ENCODE data around the gene DCANP1. TPM values are rescaled to one million over a fixed set of nuclear protein-coding genes. Genes with fewer than 3 reads are reported as not detected.

DCANP1 gene
- total RNA-seq, 1 experiment from 2014 or later: not detected

DNA sequence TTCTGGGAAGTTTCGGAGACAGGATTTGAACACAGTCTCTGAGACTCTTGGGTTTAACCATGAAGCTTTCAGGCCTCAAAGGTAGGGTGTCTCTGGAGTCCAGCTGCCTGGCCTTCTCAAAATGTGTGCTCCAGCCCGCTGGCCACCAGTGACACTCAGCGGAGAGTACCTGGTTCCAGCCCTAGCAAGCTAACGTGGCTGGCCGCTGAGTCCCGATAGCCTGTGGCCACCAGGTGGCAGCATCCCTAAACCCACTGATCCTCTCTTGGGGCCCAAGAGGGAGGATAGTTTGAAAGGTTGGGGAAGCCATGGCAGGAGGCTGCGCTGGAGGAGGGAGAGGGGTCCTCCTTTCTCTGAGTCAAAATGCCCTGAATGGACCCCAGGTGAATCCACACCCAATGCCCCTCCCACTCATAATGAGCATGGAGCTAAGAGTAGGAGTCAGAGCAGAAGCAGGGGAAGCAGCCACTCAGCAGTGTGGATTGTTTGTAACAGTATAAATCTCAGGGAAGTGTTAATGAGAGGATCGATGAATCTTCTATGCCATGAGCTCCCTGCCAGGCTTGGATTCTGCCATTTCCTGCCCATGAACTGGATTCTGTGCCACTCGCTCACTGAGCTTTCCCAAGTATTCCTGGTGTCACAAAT is 10.4 kb upstream of the DCANP1 start:
- Mint-ChIP-seq H3K9me3 (ENCODE audit: unreplicated experiment) (no peaks in the 10 kb centered on the region), H3K27ac (ENCODE audit: unreplicated experiment) (no peak overlapping the region), H3K27me3 (ENCODE audit: insufficient read depth, unreplicated experiment) (peaks cover 16% of the 10 kb centered on the region), H3K4me3 (ENCODE audit: unreplicated experiment) (no peak overlapping the region), H3K36me3 (ENCODE audit: insufficient read depth, unreplicated experiment) (no peaks in the 10 kb centered on the region), H3K4me1 (ENCODE audit: low read depth, unreplicated experiment) (no peaks in the 10 kb centered on the region)
- no TSS peak for BruUV-seq (replicated peaks)
- TF ChIP-seq, protein P1, sequence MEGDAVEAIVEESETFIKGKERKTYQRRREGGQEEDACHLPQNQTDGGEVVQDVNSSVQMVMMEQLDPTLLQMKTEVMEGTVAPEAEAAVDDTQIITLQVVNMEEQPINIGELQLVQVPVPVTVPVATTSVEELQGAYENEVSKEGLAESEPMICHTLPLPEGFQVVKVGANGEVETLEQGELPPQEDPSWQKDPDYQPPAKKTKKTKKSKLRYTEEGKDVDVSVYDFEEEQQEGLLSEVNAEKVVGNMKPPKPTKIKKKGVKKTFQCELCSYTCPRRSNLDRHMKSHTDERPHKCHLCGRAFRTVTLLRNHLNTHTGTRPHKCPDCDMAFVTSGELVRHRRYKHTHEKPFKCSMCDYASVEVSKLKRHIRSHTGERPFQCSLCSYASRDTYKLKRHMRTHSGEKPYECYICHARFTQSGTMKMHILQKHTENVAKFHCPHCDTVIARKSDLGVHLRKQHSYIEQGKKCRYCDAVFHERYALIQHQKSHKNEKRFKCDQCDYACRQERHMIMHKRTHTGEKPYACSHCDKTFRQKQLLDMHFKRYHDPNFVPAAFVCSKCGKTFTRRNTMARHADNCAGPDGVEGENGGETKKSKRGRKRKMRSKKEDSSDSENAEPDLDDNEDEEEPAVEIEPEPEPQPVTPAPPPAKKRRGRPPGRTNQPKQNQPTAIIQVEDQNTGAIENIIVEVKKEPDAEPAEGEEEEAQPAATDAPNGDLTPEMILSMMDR (IDR thresholded peaks at IDR 0.05; ENCODE audit: insufficient read depth in 1 of 2, low read depth in 1 of 2, low read length in 1 of 2, severe bottlenecking in 1 of 2, unreplicated experiment in 1 of 2): peak; percentile 54 to 85
- ChIA-PET POLR2A (no interaction called here), CTCF (interaction anchor here (0.6 to 2.8 kb wide), 12 partner anchors 8 to 377 kb away, joined by 3 to 19 read pairs (median 6); partner anchors contain the start of genes DCANP1 and SLC25A48)
- Histone ChIP-seq H3K27me3 (replicated peaks; ENCODE audit: control insufficient read depth, insufficient read depth, low read length) (no peaks in the 10 kb centered on the region), H3K4me3 (ENCODE audit: low read depth, low read length) (no peak overlapping the region), H3K9me3 (no peaks in the 10 kb centered on the region), H3K4me1 (peaks cover 3% of the 10 kb centered on the region; the same call in 1 of the 2 replicates), H3K36me3 (ENCODE audit: control insufficient read depth, insufficient read depth, low read length) (no peaks in the 10 kb centered on the region)
- DNase-seq: peak; percentile 69 to 72
- intact Hi-C loops (cut with micrococcal nuclease; ENCODE audit: unreplicated experiment): no loop called here

DNA sequence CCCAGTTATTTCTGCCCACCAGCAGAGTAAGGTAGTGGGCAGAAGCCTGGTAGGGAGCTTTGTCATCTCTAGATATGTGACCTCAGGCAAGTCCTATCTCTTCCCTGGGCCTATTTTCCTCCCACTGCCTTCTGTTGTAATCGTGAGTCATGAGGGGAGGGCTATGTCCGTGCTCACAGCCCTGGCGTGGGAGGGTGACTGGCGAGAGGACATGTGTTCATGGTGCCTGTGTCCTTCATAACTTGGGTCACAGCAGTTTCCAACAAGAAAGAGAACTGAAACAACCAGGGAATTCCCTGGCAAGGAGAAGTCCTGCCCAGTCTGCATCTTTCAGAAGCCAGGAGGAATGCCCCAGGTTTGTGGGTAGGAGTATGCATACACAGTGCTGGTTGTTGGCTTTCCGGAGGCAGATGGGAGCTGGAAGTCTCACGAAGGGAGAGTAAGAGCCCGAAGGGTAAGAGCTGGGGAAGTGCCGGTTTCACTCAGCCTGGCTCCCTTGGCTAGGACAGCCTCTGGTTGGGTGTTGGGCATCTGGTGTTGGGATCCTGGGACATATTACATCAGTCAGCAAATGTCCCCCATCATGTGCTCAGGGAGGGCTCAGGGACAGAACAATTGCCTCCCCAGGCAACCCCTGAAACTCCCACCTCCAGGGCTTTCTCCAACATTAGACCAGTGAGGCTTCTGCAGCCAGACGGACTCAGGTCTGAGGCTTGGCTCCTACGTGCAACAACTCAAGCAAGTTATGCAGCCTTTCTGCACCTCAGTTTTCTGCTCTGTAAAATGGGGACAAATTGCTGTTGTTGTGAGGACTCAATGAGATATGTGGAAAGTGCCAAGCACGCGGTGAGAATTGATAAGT is 9.3 kb upstream of the DCANP1 start:
- no peaks in the 10 kb centered on the region for H3K9me3 ChIP-seq
- TF ChIP-seq, protein P1 (IDR thresholded peaks at IDR 0.05; ENCODE audit: insufficient read depth in 1 of 2, low read depth in 1 of 2, low read length in 1 of 2, severe bottlenecking in 1 of 2, unreplicated experiment in 1 of 2): no peak
- Mint-ChIP-seq H3K36me3 (ENCODE audit: insufficient read depth, unreplicated experiment) (no peaks in the 10 kb centered on the region), H3K4me1 (ENCODE audit: low read depth, unreplicated experiment) (no peaks in the 10 kb centered on the region), H3K9me3 (ENCODE audit: unreplicated experiment) (no peaks in the 10 kb centered on the region), H3K4me3 (ENCODE audit: unreplicated experiment) (no peak overlapping the region), H3K27ac (ENCODE audit: unreplicated experiment) (no peak overlapping the region), H3K27me3 (ENCODE audit: insufficient read depth, unreplicated experiment) (peaks cover 16% of the 10 kb centered on the region)
- DNase-seq: peak in 1 of 2 experiments; percentile 21
- CTCF ChIA-PET: interaction anchor here (1.5 to 2.8 kb wide), 7 partner anchors 9 to 375 kb away, joined by 3 to 19 read pairs (median 11); no protein-coding TSS in a partner anchor
- intact Hi-C loops (cut with micrococcal nuclease; ENCODE audit: unreplicated experiment): no loop called here
- BruUV-seq (replicated peaks): no TSS peak
- H3K36me3 ChIP-seq (ENCODE audit: control insufficient read depth, insufficient read depth, low read length): no peaks in the 10 kb centered on the region
- H3K27me3 ChIP-seq (replicated peaks; ENCODE audit: control insufficient read depth, insufficient read depth, low read length): no peaks in the 10 kb centered on the region
- POLR2A ChIA-PET: no interaction called here
- peaks cover 3% of the 10 kb centered on the region; the same call in 1 of the 2 replicates for H3K4me1 ChIP-seq
- no peak overlapping the region for H3K4me3 ChIP-seq (ENCODE audit: low read depth, low read length)

DNA sequence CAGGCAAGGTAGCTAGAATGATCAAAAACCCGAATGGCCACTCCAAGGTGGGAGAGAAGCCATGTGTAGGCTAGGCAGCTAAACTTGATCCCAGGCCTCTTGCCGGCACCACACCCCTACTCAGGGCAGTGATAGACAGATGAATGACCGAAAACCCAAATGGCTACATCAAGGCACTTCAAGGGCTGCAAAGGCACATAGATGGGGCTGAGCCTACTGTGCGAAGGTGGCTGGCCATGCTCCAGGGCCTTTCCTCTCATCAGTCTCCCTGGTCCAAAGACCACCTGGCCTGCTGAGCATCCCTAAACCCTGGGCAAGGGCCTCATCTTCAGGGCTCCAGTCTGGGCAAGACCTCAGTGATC is 8.7 kb upstream of the DCANP1 start:
- peak in 1 of 2 experiments; percentile 10 for DNase-seq
- Histone ChIP-seq H3K36me3 (ENCODE audit: control insufficient read depth, insufficient read depth, low read length) (no peaks in the 10 kb centered on the region), H3K4me1 (peaks cover 3% of the 10 kb centered on the region; the same call in 1 of the 2 replicates), H3K9me3 (no peaks in the 10 kb centered on the region), H3K4me3 (ENCODE audit: low read depth, low read length) (no peak overlapping the region), H3K27me3 (replicated peaks; ENCODE audit: control insufficient read depth, insufficient read depth, low read length) (no peaks in the 10 kb centered on the region)
- peaks cover 14% of the 10 kb centered on the region for H3K27me3 Mint-ChIP-seq (ENCODE audit: insufficient read depth, unreplicated experiment)
- POLR2A ChIA-PET: no interaction called here
- CTCF ChIA-PET: interaction anchor here (1.0 to 2.8 kb wide), 5 partner anchors 10 to 375 kb away, joined by 3 to 19 read pairs (median 11); no protein-coding TSS in a partner anchor
- H3K27ac Mint-ChIP-seq (ENCODE audit: unreplicated experiment): no peak overlapping the region
- intact Hi-C loops (cut with micrococcal nuclease; ENCODE audit: unreplicated experiment): no loop called here
- H3K4me1 Mint-ChIP-seq (ENCODE audit: low read depth, unreplicated experiment): no peaks in the 10 kb centered on the region
- TF ChIP-seq, protein P1 (IDR thresholded peaks at IDR 0.05; ENCODE audit: insufficient read depth in 1 of 2, low read depth in 1 of 2, low read length in 1 of 2, severe bottlenecking in 1 of 2, unreplicated experiment in 1 of 2): no peak
- no TSS peak for BruUV-seq (replicated peaks)
- no peak overlapping the region for H3K4me3 Mint-ChIP-seq (ENCODE audit: unreplicated experiment)
- H3K36me3 Mint-ChIP-seq (ENCODE audit: insufficient read depth, unreplicated experiment): no peaks in the 10 kb centered on the region
- no peaks in the 10 kb centered on the region for H3K9me3 Mint-ChIP-seq (ENCODE audit: unreplicated experiment)
